ENCODE measurements around the gene DAPK2.

- TF ChIP-seq CTCF (IDR thresholded peaks at IDR 0.05; ENCODE audit: low read length) (no peak), EZH2 (optimal IDR thresholded peaks at IDR 0.05; ENCODE audit: low read depth, low read length) (no peak)
Observed at GRCh38 chr15:63905131-63905530, 141.2 kb downstream of the DAPK2 start.
